ENCODE data around the gene TRIOBP.

Gene TRIOBP

DNA sequence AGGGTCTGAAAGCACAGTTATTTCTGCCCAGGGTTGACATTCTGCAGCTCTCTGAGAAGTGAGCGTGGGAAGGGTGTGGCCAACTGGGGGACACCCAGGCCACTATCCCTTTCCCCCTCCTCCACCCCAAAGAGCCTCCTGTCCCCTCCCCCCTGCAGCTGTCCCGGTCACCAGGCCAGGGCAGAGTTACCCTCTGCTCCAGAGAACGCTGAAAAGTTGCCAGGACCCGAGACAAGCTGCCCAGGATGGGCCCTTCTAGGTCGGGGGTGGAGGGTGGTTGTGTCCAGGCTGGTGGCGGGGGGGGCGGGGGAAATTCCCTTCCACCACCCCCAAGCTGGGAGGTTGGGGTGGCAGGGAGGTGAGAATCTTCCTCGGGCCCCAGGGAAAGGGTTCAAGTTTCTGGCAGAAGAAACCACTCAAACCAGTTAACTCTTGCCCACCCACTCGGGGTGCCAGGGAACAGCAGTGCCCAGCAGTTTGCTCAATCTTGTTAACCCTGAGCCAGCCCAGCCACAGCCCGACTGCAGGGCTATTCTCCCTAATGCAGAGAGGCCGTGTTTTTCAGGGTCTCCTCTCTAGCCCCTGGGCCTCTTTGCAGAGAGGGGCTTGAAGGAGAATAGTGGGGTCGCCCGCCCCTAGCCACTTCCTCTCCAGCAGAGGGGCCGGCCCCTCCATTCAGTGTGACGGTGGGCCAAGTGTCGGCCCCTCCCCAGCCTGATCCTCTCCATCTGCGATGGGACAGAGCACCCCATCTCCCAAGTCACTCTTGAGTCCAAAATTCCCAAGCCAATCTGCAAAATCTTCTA is 20.7 kb upstream of the TRIOBP start:
- Histone ChIP-seq H3K4me3 (ENCODE audit: low read depth, low read length) (no peak overlapping the region), H3K4me1 (ENCODE audit: control insufficient read depth, insufficient read depth, low read length) (peaks cover 9% of the 10 kb centered on the region), H3K9me3 (ENCODE audit: control insufficient read depth, insufficient read depth, low read depth, low read length) (no peaks in the 10 kb centered on the region), H3K36me3 (ENCODE audit: control insufficient read depth in 2 of 2, insufficient read depth in 1 of 2, low read length in 2 of 2) (no peaks in the 10 kb centered on the region), H3K27ac (ENCODE audit: extremely low read depth, low read depth, low read length) (peak overlapping the region; percentile 62; the same call in 1 of the 2 replicates)
- ChIA-PET POLR2A (interaction anchor here (1.1 to 3.9 kb wide), 9 partner anchors 8 to 278 kb away, joined by 3 to 78 read pairs (median 8); partner anchors contain the start of genes GCAT, GGA1, NOL12 and PDXP), CTCF (interaction anchor here (0.6 to 15.8 kb wide), 7 partner anchors 9 to 116 kb away, joined by 3 to 353 read pairs (median 4); partner anchors contain the start of genes PDXP and SH3BP1)
- no peak for TF ChIP-seq ZBTB1 (tag by site-specific recombination; IDR thresholded peaks at IDR 0.05)
- 0 out of 2 replicates have a peak, but pooled peaks have one; percentile 1 for TF ChIP-seq ZNF623 (tag by site-specific recombination; IDR thresholded peaks at IDR 0.05)
- no peak for TF ChIP-seq ZNF366 (tag by site-specific recombination; conservative IDR thresholded peaks at IDR 0.05)
- no peak for TF ChIP-seq ZNF169 (tag by site-specific recombination; IDR thresholded peaks at IDR 0.05)
- TF ChIP-seq ZBTB8A (tag by site-specific recombination; IDR thresholded peaks at IDR 0.05), result 0 out of 2 replicates have a peak, but pooled peaks have one; percentile 2
- TF ChIP-seq, protein P1, sequence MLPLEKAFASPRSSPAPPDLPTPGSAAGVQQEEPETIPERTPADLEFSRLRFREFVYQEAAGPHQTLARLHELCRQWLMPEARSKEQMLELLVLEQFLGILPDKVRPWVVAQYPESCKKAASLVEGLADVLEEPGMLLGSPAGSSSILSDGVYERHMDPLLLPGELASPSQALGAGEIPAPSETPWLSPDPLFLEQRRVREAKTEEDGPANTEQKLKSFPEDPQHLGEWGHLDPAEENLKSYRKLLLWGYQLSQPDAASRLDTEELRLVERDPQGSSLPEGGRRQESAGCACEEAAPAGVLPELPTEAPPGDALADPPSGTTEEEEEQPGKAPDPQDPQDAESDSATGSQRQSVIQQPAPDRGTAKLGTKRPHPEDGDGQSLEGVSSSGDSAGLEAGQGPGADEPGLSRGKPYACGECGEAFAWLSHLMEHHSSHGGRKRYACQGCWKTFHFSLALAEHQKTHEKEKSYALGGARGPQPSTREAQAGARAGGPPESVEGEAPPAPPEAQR (tag by site-specific recombination; IDR thresholded peaks at IDR 0.05), result no peak
- TF ChIP-seq, protein P2, sequence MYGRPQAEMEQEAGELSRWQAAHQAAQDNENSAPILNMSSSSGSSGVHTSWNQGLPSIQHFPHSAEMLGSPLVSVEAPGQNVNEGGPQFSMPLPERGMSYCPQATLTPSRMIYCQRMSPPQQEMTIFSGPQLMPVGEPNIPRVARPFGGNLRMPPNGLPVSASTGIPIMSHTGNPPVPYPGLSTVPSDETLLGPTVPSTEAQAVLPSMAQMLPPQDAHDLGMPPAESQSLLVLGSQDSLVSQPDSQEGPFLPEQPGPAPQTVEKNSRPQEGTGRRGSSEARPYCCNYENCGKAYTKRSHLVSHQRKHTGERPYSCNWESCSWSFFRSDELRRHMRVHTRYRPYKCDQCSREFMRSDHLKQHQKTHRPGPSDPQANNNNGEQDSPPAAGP (tag by site-specific recombination; IDR thresholded peaks at IDR 0.05), result no peak
- no peak for TF ChIP-seq KLF9 (tag by site-specific recombination; IDR thresholded peaks at IDR 0.05; ENCODE audit: low read depth)
- TF ChIP-seq HOXA7 (CRISPR knock-in tag; IDR thresholded peaks at IDR 0.05; ENCODE audit: borderline replicate concordance), result no peak
- TF ChIP-seq, protein P3, sequence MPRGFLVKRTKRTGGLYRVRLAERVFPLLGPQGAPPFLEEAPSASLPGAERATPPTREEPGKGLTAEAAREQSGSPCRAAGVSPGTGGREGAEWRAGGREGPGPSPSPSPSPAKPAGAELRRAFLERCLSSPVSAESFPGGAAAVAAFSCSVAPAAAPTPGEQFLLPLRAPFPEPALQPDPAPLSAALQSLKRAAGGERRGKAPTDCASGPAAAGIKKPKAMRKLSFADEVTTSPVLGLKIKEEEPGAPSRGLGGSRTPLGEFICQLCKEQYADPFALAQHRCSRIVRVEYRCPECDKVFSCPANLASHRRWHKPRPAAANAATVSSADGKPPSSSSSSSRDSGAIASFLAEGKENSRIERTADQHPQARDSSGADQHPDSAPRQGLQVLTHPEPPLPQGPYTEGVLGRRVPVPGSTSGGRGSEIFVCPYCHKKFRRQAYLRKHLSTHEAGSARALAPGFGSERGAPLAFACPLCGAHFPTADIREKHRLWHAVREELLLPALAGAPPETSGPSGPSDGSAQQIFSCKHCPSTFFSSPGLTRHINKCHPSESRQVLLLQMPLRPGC (tag by site-specific recombination; IDR thresholded peaks at IDR 0.05), result no peak
- no peak for TF ChIP-seq GLIS1 (tag by site-specific recombination; IDR thresholded peaks at IDR 0.05)
- no peak for TF ChIP-seq ZFHX2 (tag by site-specific recombination; conservative IDR thresholded peaks at IDR 0.05)
- TF ChIP-seq ZNF558 (tag by site-specific recombination; IDR thresholded peaks at IDR 0.05), result no peak
- TF ChIP-seq ZNF843 (tag by site-specific recombination; IDR thresholded peaks at IDR 0.05), result no peak
- no peak for TF ChIP-seq BCL11A (tag by site-specific recombination; IDR thresholded peaks at IDR 0.05; ENCODE audit: low read depth)
- TF ChIP-seq ZNF449 (tag by site-specific recombination; IDR thresholded peaks at IDR 0.05), result peak; percentile 37; the same call in 1 of the 2 replicates
- no peak for TF ChIP-seq ZNF747 (tag by site-specific recombination; IDR thresholded peaks at IDR 0.05)
- TF ChIP-seq ZNF560 (tag by site-specific recombination; IDR thresholded peaks at IDR 0.05; ENCODE audit: borderline replicate concordance), result no peak
- TF ChIP-seq ZBTB6 (tag by site-specific recombination; IDR thresholded peaks at IDR 0.05), result peak; percentile 49; the same call in 1 of the 2 replicates
- TF ChIP-seq, protein P4, sequence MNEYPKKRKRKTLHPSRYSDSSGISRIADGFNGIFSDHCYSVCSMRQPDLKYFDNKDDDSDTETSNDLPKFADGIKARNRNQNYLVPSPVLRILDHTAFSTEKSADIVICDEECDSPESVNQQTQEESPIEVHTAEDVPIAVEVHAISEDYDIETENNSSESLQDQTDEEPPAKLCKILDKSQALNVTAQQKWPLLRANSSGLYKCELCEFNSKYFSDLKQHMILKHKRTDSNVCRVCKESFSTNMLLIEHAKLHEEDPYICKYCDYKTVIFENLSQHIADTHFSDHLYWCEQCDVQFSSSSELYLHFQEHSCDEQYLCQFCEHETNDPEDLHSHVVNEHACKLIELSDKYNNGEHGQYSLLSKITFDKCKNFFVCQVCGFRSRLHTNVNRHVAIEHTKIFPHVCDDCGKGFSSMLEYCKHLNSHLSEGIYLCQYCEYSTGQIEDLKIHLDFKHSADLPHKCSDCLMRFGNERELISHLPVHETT (tag by site-specific recombination; IDR thresholded peaks at IDR 0.05), result peak; percentile 7; the same call in 1 of the 2 replicates

Measured in HEK293 (cell line).